IPS-20b (cell line): ENCODE data around the gene NUP153.
A peak's percentile ranks its signal among the peaks of the same experiment; 100 is the strongest.

Experiments
- H3K27ac ChIP-seq: one replicate; pipeline ENCODE4 v1.5.1; 2013; ENCODE audit warnings: low read length
- H3K27me3 ChIP-seq: 2 replicates; pipeline ENCODE4 v1.6.1; 2013; ENCODE audit warnings: mild to moderate bottlenecking, low read length, inconsistent platforms; ENCODE audit not compliant: insufficient read depth
- H3K36me3 ChIP-seq: 2 replicates; pipeline ENCODE4 v1.6.1; 2013; ENCODE audit warnings: low read depth, mild to moderate bottlenecking, inconsistent platforms, low read length, moderate library complexity; ENCODE audit not compliant: insufficient read depth
- H3K4me1 ChIP-seq: 2 replicates; pipeline ENCODE4 v1.6.1; 2013; ENCODE audit warnings: mild to moderate bottlenecking, control low read depth, inconsistent platforms, low read length, moderate library complexity; ENCODE audit not compliant: insufficient read depth
- H3K4me3 ChIP-seq: 2 replicates; pipeline ENCODE4 v1.5.1; 2013; ENCODE audit warnings: mild to moderate bottlenecking, low read length, inconsistent platforms
- H3K9ac ChIP-seq: 2 replicates; pipeline ENCODE4 v1.6.1; 2013; ENCODE audit warnings: low read depth, mild to moderate bottlenecking, inconsistent platforms, low read length, moderate library complexity
- H3K9me3 ChIP-seq: 2 replicates; pipeline ENCODE4 v1.6.1; 2013; ENCODE audit warnings: mild to moderate bottlenecking, low read depth, low read length, inconsistent platforms; ENCODE audit not compliant: insufficient read depth

Gene NUP153

DNA sequence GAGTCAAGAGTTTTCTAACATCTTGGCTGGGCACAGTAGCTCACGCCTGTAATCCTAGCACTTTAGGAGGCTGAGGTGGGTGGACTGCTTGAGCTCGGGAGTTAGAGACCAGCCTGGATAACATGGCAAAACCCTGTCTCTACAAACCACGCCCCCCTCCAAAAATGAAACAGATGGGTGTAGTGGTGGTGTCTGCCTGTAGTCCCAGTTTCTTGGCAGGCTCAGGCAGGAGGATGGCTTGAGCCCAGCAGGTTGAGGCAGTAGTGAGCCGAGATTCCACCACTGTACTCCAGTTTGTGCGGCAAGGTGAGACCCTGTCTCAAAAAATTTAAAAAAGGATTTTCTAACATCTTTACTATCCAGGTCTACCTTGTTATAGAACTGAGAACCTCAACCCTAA lies 84.6 kb downstream of the NUP153 start:
- no peaks in the 10 kb centered on the region for H3K27me3 ChIP-seq
- H3K4me3 ChIP-seq = no peak overlapping the region
- H3K36me3 ChIP-seq = peaks cover 95% of the 10 kb centered on the region
- no peaks in the 10 kb centered on the region for H3K9me3 ChIP-seq
- H3K4me1 ChIP-seq = no peaks in the 10 kb centered on the region
- no peak overlapping the region for H3K27ac ChIP-seq
- H3K9ac ChIP-seq = no peak overlapping the region

DNA sequence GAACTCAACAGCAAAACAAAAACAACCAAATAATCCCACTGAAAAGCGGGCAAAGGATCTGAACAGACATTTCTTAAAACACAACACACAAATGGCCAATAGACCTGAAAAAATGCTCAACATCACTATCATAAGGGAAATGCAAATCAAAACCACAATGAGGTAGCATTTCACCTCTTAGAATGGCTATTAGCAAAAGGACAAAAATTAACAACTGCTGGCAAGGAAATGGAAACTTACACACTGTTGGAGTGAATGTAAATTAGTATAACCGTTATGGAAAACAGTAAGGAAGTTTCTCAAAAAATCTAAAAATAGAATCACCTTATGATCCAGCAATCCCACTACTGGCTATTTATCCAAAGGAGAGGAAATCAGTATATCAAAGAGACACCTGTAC lies 85.7 kb downstream of the NUP153 start:
- H3K27me3 ChIP-seq = no peaks in the 10 kb centered on the region
- no peak overlapping the region for H3K27ac ChIP-seq
- no peak overlapping the region for H3K9ac ChIP-seq
- H3K4me3 ChIP-seq = no peak overlapping the region
- no peaks in the 10 kb centered on the region for H3K9me3 ChIP-seq
- peaks cover 95% of the 10 kb centered on the region for H3K36me3 ChIP-seq
- no peaks in the 10 kb centered on the region for H3K4me1 ChIP-seq

DNA sequence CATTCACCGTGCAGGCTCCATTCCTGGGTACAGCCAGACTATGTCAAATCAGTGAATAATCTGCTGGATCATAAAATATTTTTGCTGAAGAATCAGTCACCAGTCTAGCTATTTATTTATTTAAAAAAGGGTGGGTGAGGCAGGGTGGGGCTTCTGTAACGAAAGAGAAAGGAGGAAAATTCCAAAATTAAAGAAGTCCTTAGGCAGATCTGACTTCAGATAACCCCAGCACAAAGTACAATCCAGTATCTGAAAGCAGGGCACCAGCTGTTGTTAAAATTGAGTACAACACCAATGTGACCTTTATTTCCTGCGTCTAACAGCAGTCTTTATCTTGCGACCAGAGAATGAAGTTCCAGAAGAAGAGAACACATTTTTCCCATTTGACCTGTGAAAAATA lies 90.9 kb downstream of the NUP153 start:
- Histone ChIP-seq H3K9me3 (no peaks in the 10 kb centered on the region), H3K4me1 (no peaks in the 10 kb centered on the region), H3K36me3 (peaks cover 57% of the 10 kb centered on the region), H3K27me3 (no peaks in the 10 kb centered on the region), H3K9ac (no peak overlapping the region), H3K4me3 (no peak overlapping the region), H3K27ac (no peak overlapping the region)

DNA sequence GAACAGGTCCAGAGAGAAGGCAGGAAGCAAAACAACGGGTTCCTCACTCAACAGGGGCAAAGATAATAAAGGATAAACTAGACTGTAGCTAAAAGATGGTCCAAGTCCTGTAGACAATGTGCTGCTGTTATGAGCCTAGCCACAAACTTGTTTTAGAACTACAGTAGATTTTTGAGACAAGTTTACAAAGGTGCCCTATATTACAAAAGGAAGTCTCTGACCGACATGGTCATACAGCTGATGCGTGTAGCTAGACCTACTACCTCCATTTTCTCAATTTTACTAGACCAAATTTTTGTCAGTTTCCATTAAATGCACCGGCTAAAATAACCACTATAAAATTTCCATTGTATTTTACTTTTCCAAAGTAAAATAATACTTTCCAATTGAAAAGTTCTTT lies 94.7 kb downstream of the NUP153 start:
- H3K4me3 ChIP-seq = no peak overlapping the region
- H3K9ac ChIP-seq = no peak overlapping the region
- no peaks in the 10 kb centered on the region for H3K9me3 ChIP-seq
- no peak overlapping the region for H3K27ac ChIP-seq
- H3K36me3 ChIP-seq = peaks cover 25% of the 10 kb centered on the region
- H3K27me3 ChIP-seq = no peaks in the 10 kb centered on the region
- H3K4me1 ChIP-seq = no peaks in the 10 kb centered on the region

DNA sequence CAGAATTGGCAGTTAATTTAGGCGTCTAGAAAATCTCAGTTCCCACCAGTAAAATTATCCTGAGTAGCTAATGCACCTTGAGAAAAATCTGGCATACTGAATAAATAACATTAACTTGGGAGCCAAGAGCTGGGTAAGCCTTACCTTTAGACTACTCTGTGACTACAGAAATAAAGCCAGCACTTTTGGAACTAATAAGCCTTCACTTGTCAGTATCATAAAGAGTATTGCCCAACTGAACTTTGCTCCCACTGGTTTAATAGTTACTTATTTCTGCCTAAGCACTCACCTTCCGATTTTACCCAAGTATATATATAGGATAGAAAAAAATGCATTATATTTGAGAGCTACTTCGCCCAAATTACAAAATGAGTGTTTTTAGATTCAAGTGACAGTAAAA lies 95.9 kb downstream of the NUP153 start:
- Histone ChIP-seq H3K9ac (no peak overlapping the region), H3K27ac (no peak overlapping the region), H3K4me3 (no peak overlapping the region), H3K36me3 (peaks cover 17% of the 10 kb centered on the region), H3K9me3 (no peaks in the 10 kb centered on the region), H3K27me3 (no peaks in the 10 kb centered on the region), H3K4me1 (no peaks in the 10 kb centered on the region)

DNA sequence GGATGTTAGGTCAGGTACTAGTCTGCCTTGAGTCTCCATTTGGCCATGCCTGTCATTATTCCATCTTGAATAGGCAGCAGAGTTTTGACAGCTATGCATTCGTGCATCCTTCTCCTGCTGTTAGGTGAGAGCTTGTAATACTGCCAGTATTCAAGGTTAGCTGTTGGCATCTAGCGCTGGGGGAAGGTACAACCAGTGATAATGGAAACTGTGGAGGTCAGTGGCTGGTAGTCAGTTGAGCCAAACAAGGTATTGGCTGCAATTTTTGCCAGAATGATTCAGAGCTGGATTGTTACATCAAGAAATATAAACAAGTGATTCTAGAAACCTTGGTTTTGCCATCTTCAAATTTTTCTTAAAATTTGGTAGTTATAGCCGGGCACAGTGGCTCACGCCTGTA lies 100.1 kb downstream of the NUP153 start:
- Histone ChIP-seq H3K36me3 (peaks cover 4% of the 10 kb centered on the region; the same call in 1 of the 2 replicates), H3K4me3 (no peak overlapping the region), H3K9ac (no peak overlapping the region), H3K27me3 (peaks cover 9% of the 10 kb centered on the region; the same call in 1 of the 2 replicates), H3K9me3 (no peaks in the 10 kb centered on the region), H3K27ac (no peak overlapping the region), H3K4me1 (no peaks in the 10 kb centered on the region)

DNA sequence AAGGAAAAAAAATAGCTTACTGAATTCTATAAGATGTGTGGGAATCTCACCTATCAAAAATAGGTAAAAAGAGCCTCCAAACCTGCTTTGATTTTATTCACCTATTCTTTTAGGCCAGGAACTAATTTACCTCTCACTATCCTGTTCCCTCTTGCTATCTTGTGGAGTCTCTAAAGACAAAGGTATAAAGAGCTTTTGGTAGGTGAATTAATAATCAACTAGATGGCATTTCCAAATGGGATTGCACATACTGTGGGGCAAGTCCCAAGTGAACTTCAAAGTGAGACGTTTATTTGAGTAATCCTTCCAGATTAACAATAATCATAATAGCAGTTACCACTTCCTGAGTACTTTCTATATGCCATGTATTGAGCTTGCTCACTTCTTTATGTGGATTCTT lies 103.8 kb downstream of the NUP153 start:
- H3K27ac ChIP-seq = no peak overlapping the region
- H3K9me3 ChIP-seq = no peaks in the 10 kb centered on the region
- peaks cover 4% of the 10 kb centered on the region; the same call in 1 of the 2 replicates for H3K36me3 ChIP-seq
- peaks cover 15% of the 10 kb centered on the region; the same call in 1 of the 2 replicates for H3K27me3 ChIP-seq
- no peak overlapping the region for H3K9ac ChIP-seq
- no peak overlapping the region for H3K4me3 ChIP-seq
- 0 out of 2 replicates have a peak, but pooled peaks cover 5% of the 10 kb centered on the region for H3K4me1 ChIP-seq

DNA sequence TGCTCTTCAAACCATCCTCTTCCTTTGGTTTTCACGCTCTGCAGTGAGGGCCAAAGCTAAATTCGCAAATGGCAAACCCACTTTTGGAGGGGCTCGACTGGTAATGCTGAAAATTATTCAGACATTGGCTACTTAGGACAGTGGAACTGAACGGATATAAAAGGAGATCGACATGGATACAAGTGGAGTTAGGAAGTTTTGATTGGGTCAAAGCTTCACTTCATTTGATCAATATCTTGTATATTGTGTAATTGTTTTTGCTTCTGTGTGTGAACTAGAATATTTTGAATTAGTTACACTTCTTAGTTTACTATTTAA lies 105.4 kb downstream of the NUP153 start:
- H3K27ac ChIP-seq = no peak overlapping the region
- peaks cover 15% of the 10 kb centered on the region; the same call in 1 of the 2 replicates for H3K27me3 ChIP-seq
- H3K4me3 ChIP-seq = peak overlapping the region; percentile 72
- H3K36me3 ChIP-seq = peaks cover under 1% of the 10 kb centered on the region; the same call in 1 of the 2 replicates
- H3K9ac ChIP-seq = peak overlapping the region; percentile 58; the same call in 1 of the 2 replicates
- H3K9me3 ChIP-seq = no peaks in the 10 kb centered on the region
- 0 out of 2 replicates have a peak, but pooled peaks cover 5% of the 10 kb centered on the region for H3K4me1 ChIP-seq

DNA sequence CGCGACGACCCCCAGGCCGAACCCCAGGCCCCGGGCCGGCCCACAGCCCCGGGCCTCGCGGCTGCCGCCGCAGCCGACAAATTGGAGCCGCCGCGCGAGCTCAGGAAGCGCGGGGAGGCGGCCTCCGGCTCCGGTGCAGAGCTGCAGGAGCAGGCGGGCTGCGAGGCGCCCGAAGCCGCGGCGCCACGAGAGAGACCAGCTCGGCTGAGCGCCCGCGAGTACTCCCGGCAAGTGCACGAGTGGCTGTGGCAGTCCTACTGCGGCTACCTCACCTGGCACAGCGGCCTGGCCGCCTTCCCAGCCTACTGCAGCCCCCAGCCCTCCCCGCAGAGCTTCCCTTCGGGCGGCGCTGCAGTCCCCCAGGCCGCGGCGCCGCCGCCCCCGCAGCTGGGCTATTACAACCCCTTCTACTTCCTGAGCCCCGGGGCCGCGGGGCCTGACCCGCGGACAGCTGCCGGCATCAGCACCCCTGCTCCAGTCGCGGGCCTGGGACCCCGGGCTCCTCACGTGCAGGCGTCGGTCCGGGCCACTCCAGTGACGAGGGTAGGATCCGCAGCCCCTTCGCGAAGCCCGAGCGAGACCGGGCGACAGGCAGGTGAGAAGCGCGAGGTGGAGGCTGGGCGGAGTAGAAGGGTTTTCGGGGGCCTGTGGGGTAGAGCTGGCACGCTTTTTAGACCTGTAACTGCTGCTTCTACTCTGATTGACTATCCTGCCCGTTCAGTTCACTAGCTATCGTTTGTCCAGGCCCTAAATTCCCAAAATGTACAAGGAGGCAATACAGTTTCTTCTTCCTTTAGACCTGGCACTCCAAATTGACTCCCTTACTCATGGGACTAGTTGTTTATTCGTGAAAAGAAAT lies 106.0 kb downstream of the NUP153 start:
- peak overlapping the region; percentile 72 for H3K4me3 ChIP-seq
- H3K36me3 ChIP-seq = no peaks in the 10 kb centered on the region
- peak overlapping the region; percentile 58; the same call in 1 of the 2 replicates for H3K9ac ChIP-seq
- 0 out of 2 replicates have a peak, but pooled peaks cover 5% of the 10 kb centered on the region for H3K4me1 ChIP-seq
- no peak overlapping the region for H3K27ac ChIP-seq
- no peaks in the 10 kb centered on the region for H3K9me3 ChIP-seq
- peaks cover 15% of the 10 kb centered on the region; the same call in 1 of the 2 replicates for H3K27me3 ChIP-seq

DNA sequence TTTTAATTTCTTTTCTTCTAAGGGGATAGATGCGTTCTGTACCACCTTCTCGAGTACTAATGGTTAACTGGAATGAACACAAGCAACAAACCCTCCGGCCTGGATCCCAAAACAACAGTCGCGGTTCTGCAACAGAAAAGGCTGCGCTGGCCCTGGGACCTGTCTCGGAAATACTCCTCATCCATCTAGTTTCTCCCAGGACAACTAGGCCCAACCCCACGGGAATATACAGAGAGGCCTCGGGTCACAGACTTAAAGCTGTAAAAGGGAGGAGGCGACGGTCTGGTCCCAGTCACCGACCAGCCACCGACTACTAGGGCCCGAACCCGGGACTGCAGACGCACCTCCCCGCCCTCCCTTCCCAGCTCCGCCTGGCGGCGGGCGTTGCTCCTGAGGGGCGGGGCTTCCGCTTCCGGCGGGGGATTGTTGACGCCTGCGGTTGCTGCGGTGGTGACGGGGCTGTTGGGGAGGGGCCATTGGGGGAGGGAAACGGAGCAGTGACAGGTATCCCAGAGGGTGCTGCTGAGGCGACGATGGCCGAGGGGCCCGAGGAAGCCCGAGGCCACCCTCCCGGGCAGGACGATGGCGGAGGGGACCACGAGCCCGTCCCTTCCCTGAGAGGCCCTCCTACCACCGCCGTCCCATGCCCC lies 106.7 kb downstream of the NUP153 start, which contains the start of gene FAM8A1:
FAM8A1 (plus strand) TSS at position 426 of the 650 bp plus-strand sequence; CDS start at position 534, 108 bp downstream.
- Histone ChIP-seq H3K27ac (peak within 1 kb of the TSS; percentile 11), H3K4me1 (0 out of 2 replicates have a peak, but pooled peaks cover 5% of the 10 kb centered on the region), H3K27me3 (peaks cover 15% of the 10 kb centered on the region; the same call in 1 of the 2 replicates), H3K4me3 (peak within 1 kb of the TSS; percentile 72), H3K9me3 (no peaks in the 10 kb centered on the region), H3K36me3 (no peaks in the 10 kb centered on the region), H3K9ac (peak within 1 kb of the TSS; percentile 77; the same call in 1 of the 2 replicates)

DNA sequence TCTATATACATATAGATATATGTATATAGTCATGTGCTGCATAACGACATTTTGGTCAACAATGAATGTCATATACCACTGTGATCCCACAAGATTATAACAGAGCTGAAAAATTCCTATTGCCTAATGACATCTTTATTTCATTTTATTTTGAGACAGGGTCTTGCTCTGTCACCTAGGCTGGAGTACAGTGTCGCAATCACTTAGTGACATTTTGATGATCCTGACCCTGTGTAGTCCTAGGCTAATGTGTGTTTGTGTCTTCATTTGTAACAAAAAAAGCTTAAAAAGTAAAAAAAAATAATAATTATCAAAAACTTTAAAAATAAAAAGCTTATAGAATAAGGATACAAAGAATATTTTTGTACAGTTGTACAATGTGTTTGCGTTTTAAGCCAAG lies 110.6 kb downstream of the NUP153 start:
- H3K9ac ChIP-seq = no peak overlapping the region
- 0 out of 2 replicates have a peak, but pooled peaks cover under 1% of the 10 kb centered on the region for H3K4me1 ChIP-seq
- H3K36me3 ChIP-seq = no peaks in the 10 kb centered on the region
- no peaks in the 10 kb centered on the region for H3K9me3 ChIP-seq
- H3K27ac ChIP-seq = no peak overlapping the region
- H3K27me3 ChIP-seq = peaks cover under 1% of the 10 kb centered on the region; the same call in 1 of the 2 replicates
- no peak overlapping the region for H3K4me3 ChIP-seq
